Measurements from ENCODE around the gene CYP2E1.

Gene CYP2E1

DNA sequence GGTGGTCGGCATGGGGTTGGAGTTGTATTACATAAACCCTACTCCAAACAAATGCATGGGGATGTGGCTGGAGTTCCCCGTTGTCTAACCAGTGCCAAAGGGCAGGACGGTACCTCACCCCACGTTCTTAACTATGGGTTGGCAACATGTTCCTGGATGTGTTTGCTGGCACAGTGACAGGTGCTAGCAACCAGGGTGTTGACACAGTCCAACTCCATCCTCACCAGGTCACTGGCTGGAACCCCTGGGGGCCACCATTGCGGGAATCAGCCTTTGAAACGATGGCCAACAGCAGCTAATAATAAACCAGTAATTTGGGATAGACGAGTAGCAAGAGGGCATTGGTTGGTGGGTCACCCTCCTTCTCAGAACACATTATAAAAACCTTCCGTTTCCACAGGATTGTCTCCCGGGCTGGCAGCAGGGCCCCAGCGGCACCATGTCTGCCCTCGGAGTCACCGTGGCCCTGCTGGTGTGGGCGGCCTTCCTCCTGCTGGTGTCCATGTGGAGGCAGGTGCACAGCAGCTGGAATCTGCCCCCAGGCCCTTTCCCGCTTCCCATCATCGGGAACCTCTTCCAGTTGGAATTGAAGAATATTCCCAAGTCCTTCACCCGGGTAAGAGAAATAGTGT is at the start of gene CYP2E1:
Gene CYP2E1 (plus strand): TSS at position 407 of the 632 bp plus-strand sequence. CDS start 33 bp downstream, at position 440.
- TF ChIP-seq, protein P1, sequence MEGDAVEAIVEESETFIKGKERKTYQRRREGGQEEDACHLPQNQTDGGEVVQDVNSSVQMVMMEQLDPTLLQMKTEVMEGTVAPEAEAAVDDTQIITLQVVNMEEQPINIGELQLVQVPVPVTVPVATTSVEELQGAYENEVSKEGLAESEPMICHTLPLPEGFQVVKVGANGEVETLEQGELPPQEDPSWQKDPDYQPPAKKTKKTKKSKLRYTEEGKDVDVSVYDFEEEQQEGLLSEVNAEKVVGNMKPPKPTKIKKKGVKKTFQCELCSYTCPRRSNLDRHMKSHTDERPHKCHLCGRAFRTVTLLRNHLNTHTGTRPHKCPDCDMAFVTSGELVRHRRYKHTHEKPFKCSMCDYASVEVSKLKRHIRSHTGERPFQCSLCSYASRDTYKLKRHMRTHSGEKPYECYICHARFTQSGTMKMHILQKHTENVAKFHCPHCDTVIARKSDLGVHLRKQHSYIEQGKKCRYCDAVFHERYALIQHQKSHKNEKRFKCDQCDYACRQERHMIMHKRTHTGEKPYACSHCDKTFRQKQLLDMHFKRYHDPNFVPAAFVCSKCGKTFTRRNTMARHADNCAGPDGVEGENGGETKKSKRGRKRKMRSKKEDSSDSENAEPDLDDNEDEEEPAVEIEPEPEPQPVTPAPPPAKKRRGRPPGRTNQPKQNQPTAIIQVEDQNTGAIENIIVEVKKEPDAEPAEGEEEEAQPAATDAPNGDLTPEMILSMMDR (IDR thresholded peaks at IDR 0.05), result no peak
- DNase-seq (ENCODE audit: low spot score), result no peak
- peak within 1 kb of the TSS; percentile 52 for H3K4me3 ChIP-seq
- no peak within 1 kb of the TSS for H3K27ac ChIP-seq

DNA sequence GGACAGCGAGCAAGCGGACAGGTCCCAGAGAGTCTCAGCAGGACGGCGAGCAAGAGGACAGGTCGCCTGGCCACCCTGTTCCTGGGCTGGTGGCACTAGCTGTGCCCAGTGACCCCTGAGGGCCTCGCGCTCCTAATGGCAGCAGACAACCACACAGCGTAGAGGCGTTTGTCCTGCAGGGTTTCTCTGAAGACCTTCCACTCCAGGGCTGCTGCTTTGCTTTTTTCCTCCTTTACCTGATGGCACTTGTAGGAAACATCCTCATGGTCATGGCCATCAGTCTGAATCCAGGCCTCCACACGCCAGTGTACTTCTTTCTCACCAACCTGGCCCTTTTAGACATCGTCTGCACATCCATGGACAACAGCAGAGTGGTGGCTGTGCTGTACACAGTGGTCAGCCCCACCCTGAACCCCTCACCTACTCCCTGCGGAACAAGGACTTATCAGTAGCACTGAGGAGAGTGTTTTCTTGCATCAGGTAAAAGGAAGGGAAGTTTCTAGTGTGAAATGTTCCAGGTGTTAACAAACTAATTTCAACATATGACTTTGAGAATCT is 46.0 kb upstream of the CYP2E1 start:
- Histone ChIP-seq H3K4me3 (no peak overlapping the region), H3K27ac (no peak overlapping the region)
- TF ChIP-seq, protein P1 (IDR thresholded peaks at IDR 0.05), result no peak
- no peak for DNase-seq (ENCODE audit: low spot score)

DNA sequence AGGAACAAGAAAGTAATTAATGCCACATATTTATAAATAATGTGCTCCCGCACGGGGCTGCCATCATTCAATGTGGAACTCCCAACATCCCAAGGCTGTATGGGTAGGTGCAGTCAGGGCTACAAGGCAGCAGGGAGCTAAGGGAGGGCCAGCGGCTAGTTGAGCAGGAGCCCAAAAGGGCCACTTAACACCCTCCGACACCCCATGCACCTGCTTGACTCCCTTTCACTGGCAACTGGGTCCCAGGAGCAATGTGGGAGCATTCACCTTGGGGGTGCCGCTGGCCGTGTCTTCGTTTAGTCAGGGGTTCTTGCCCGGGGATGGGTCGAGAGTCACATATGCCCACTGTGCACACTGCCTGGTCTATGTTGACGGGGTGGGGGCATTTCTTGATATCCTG is 45.5 kb upstream of the CYP2E1 start:
- Histone ChIP-seq H3K4me3 (no peak overlapping the region), H3K27ac (no peak overlapping the region)
- TF ChIP-seq, protein P1 (IDR thresholded peaks at IDR 0.05), result no peak
- DNase-seq (ENCODE audit: low spot score), result no peak

DNA sequence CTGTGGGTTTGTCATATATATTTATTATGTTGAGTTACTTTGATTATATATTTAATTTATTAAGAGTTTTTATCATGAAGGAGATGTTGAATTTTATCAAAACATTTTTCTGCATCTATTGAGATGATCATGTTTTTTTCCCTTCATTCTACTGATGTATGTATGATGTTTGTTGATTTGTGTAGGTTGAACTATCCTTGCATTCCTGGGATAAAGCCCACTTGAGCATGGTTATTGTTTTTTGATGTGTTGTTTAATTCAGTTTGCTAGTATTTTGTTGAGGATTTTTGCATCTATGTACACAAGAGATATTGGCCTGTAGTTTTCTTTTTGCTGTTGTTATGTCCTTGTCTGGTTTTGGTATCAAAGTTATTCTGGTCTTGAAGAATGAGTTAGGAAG is 42.3 kb upstream of the CYP2E1 start:
- Histone ChIP-seq H3K27ac (no peak overlapping the region), H3K4me3 (no peak overlapping the region)
- TF ChIP-seq, protein P1 (IDR thresholded peaks at IDR 0.05), result no peak
- no peak for DNase-seq (ENCODE audit: low spot score)

DNA sequence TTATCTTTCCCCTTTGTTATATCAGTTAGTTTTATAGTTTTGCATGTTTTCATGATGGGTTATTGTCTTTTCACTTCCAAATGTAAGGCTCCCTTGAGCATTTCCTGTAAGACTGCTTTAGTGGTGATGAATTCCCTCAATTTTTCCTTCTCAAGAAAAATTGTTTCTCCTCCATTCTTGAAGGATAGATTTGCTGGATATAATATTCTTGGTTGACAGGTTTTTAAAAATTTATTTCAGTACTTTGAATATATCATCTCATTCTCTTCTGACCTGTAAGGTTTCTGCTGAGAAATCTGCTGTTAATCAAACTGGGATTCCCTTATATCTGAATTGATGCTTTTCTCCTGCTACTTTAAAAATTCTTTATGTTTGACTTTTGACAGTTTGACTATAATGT is 40.1 kb upstream of the CYP2E1 start:
- no peak for DNase-seq (ENCODE audit: low spot score)
- H3K27ac ChIP-seq, result no peak overlapping the region
- TF ChIP-seq, protein P1 (IDR thresholded peaks at IDR 0.05), result no peak
- H3K4me3 ChIP-seq, result no peak overlapping the region

DNA sequence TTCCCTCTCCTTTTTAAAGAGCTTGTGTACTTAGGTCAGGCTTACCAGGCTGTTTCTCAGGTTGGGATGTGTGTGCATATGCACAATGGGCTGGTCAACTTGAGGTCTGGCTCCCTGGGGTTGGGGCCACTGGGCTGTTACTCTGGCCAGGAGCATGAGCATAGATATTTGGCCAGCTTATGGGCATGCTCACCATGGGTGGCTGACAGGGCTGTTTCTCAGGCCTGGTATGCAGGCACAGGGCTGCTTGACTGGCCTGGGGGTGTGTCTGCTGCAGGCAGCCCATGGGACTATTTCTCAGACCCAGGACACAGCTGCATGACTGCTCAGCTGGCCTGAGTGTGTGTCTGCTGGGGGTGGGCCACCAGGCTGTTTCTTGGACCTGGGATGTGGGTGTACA is 38.8 kb upstream of the CYP2E1 start:
- DNase-seq (ENCODE audit: low spot score), result no peak
- Histone ChIP-seq H3K4me3 (no peak overlapping the region), H3K27ac (no peak overlapping the region)
- TF ChIP-seq, protein P1 (IDR thresholded peaks at IDR 0.05), result no peak

Measured in coronary artery (tissue), 2 donors.